Activated T-cell treated with anti-CD3 and anti-CD28 coated beads, Interleukin-2, amount 50 U/mL, for 1 hour (primary cell): ENCODE measurements around the gene SERPINB10.
A peak's percentile ranks its signal among the peaks of the same experiment; 100 is the strongest.
"Not testable (repeated sequence)": the region's sequence is repeated elsewhere in the genome, so short reads cannot be mapped to it uniquely, and the experiment has no call there.

Source experiments
- DNase-seq: peaks from one replicate; pipeline ENCODE4 v3.0.0-alpha.2; 2020

The SERPINB10 gene

DNA sequence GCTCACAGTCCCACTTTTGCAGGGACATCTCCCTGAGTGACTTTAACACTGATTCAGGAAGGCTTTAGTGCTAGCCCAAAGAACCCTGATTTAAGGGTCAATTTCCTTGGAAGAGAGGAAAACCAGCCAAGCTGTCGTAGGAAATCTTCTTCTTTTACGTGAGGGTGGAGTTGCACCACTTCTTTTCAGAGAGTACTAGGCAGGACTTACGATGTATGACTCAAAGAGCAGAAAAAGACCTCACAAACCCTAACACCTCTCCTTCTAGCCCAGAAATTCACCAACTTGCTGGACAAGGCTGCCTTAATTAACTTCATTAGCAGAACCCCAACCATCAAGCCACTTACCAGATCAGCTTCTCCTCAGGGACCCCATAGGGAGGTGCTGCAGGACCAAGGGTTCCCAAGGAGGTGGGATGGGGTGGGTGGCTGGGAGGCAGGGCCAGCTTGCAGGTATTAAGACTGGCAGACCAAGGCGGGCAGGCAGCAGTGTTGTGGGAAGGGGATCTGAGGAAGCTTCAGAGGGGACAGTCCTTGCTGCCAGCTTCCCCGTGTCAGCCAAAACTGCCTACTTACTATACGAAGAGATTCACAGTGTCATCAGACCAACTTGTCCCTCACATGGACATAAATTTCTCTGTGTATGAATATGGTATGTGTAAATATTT lies 13.5 kb upstream of the SERPINB10 start:
- DNase-seq = no peak

DNA sequence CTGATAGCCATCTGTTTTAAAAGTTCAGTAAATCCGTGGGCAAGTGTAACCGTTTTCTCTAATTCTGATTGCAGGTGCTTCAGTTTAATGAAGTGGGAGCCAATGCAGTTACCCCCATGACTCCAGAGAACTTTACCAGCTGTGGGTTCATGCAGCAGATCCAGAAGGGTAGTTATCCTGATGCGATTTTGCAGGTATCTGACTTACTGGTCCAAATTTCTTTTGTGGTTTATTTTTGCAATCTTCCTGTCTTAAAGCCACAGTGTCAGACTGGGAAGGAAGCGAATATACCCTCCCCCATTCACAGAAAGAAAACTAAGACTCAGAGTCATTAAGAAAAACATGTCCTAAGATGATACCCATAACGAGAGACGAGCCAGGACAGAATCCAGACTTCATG lies 12.6 kb upstream of the SERPINB10 start:
- no peak for DNase-seq

DNA sequence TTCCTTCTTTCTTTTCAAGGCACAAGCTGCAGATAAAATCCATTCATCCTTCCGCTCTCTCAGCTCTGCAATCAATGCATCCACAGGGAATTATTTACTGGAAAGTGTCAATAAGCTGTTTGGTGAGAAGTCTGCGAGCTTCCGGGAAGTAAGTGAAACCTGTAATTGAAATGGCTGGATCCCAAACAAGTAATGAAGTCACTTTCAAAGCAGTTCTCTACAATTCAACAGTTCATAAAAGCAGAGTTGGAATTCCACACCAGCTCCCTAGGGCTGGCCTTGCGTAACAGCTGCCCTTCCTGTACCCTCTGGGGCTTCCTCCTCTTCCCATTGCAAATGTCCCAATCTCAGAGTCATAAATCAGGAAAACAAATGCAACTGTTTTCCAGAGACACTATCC lies 10.7 kb upstream of the SERPINB10 start:
- no peak for DNase-seq

DNA sequence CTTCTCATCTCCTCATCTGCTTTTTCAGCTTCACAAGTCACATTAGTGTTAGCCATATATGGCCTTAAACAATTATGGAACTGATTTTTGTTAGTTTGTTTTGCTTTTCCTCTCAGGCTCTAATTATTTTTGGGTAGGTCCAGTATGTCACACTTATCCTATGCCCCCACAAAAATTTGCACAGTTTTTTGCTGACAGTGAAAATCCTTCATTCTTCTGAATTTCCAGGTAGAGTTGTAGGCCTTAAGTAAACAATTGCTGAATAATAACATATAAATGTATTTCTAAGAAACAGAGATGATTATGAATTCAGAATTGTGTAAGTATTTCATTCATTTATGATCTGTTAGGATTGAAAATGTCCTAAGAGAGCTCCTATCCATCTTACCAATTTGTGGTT lies 8.6 kb upstream of the SERPINB10 start:
- DNase-seq = no peak

DNA sequence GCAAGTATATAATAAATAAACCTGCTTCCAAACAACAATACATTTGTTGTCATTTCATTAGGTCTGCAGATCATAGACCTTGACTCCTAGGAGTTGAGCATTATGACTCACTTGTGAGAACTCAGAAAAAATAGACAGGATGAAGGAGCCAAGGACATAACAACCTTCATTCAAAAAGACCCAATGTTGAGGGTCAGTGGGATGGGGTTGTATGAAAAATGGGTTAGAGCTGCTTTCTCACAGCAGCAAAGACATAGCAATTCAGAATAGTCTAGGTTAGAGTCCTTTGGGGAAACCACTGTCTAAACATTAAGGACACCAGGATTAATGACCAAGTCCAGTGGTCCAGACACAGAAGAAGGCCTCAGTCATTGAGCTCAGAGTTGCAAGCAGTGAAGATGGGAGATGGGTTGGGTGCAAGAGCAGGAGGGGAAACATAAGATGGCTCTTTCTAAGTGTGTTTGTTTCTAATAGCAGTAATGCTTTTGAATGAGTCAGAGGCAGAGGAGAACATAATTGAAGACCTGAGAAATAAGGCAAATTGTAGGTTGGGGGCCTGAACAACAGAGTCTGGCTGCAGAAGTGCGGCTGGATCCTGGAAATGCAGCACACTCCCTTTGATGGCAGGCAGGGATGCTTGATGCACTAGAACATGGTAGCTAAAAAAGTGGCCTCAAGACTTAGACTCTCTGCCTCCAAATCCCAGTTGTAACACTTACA lies 3.7 kb upstream of the SERPINB10 start:
- no peak for DNase-seq

DNA sequence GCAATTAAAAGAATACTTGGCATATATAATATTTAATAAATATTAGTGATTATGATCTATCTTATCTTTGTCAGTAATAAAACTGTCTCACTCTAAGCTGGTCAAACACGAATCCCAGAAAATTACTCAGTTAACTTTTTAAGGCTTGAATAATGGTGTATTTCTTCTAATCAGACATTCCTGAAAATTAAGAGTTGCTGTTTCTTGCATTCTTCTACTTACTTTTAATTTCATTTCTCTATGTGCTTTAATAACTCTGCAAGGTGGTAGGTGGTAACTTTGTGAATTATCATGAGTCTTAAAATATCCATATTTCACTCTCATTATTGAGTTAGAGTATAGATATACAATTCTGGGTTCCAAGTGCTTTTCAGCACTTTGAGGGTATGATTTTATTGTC lies 3.1 kb upstream of the SERPINB10 start:
- DNase-seq = no peak

DNA sequence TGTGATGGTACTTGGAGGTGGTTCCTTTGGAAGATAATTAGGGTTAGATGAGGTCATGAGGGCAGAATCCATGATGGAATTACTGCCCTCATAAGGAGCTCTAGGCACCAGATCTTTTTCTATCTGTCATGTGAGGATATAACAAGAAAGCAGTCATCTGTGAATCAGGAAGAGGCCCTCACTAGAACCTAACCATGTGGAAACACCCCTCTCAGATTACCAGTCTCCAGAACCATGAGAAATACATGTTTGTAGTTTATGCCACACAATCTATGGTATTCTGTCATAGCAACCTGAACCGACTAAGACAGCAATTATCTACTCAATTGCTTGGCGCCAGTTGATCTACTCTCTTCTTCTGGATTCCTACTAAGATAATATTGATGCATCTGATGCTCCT lies 2.4 kb upstream of the SERPINB10 start:
- no peak for DNase-seq

DNA sequence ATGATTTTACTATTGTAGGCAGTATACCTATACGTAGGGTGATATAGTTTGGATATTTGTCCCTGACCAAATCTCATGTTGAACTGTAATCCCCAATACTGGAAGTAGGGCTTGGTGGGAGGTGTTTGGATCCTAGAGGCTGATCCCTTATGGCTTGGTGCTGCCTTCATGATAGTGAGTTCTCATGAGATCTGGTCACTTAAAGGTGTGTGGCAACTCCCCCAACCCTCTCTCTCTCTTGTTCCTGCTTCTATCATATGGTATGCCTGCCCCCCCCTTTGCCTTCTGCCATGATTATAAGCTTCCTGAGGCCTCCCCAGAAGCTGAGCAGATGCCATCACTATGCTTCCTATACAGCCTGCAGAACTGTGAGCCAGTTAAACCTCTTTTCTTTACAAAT lies 1.7 kb upstream of the SERPINB10 start:
- no peak for DNase-seq

DNA sequence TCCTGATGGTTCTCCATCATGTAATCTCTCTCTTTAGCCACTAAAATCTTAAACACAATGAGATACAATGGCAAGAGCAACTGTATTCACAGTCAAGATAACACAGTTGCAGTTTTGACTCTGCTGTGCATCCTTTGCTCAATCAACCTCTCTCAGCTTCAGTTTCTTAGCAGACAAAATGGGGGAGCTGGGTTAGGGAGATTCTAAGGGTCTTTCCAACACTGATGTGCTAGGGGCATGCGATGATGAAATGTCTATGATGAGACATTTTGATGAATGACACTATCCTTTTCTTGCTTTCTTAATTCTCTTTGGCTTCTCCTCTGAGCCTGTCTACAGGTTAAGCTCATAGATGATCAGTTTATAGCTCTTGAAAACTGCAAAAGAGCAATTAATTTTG lies 1.1 kb downstream of the SERPINB10 start:
- DNase-seq = no peak

DNA sequence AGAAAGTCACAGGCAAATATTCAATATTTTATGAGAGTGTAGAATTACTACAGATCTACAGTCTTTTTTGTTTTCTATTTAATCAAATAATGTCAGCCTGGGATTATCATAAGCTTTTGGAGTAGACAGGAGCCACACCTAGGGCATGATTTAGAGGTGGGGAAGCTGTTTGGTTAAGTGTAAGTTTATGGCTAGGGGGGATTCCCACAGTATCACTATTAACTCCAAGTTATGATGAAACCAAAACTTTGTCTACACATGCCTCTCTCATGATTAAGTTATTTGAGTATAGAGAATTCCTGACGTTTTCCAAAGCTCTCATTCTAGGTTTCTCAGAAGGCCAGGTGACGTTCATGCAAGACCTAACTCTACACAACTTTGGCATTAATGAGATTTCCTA lies 2.1 kb downstream of the SERPINB10 start:
- no peak for DNase-seq

DNA sequence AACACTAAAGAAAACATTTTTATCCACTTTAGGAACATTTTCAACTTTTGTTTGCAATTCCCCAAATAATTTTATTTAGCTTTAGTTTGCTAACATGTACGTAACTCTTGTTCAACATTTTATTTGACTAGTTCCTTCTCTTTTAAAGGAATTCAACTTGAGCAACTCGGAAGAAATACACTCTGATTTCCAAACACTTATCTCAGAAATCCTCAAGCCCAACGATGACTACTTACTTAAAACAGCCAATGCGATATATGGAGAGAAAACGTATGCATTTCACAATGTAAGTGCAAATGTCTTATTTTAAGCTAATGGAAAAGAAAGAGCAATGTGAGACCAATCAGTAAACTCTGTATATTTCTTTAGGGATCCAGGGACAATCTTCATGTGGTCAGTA lies 10.1 kb downstream of the SERPINB10 start:
- DNase-seq = no peak

DNA sequence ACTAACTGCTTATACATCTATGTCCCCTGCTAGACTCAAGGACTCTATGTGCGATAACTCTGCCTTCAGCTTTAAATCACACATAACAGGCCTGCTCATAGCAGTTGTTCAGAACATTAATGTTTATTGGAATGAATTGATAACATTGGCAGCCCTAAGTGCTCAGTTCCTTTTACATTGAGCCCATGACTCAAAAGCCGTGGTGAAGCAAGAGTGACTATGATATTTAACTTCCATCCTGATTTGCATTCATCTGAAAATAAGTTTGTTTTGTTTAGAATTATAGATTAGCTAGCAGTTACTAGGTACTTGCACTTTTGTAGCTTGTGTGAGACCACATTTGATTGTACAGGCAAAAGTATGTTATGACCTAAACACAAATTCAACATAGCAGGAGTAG lies 14.3 kb downstream of the SERPINB10 start:
- DNase-seq = no peak

DNA sequence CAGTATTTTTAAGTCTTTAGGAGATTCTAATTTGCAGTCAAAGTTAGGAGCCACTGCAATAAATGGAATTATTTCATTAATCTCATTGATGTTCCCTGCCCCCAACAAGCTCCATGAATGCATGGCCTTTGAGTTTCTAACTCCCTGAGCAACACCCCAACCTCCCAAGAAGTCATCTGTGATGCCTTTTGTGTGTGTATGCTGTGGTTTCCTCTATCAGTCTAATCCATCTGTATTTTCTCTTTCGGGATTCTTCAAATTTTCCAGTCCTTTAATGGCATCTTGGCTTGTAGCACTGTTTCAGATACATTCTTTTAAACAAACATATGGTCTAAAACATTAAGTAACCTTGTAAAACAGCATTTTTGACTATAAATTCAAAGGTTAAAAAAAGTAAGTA lies 16.8 kb downstream of the SERPINB10 start:
- no peak for DNase-seq

DNA sequence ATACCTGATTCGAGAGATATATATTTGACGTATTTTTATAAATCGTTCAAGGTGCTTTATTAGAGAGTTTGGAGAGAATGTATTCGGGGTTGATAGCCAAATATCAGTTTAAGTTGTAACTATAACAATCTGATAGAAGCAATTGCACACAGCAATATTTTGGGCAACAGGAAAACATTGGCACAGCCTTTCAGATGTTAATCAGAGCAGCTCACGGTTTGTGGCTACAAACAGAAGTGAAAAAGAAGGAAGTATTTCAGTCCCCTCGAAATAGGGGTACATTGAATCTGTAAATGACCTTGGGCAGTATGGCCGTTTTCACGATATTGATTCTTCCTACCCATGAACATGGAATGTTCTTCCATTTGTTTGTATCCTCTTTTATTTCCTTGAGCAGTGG lies 20.6 kb downstream of the SERPINB10 start:
- DNase-seq = no peak

DNA sequence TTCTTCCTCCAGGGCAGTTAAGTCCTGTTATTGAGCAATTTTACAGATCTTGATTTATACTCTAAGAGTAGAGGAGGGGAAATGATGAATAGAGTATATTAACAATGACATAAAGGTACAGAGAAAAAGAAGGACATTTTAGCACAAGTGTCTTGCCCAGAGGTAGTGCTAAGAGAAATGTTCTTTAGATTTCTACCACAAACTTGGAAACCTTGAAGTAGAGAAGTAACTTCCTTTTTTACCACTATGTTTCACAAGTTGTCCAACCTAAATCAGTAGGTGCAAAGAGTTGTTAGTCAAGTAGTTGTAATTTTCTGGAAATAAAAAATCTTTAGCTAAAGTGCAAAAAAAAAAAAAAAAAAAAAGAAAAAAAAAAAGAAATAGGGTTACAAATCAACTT lies 21.6 kb downstream of the SERPINB10 start:
- DNase-seq = not testable (repeated sequence)

DNA sequence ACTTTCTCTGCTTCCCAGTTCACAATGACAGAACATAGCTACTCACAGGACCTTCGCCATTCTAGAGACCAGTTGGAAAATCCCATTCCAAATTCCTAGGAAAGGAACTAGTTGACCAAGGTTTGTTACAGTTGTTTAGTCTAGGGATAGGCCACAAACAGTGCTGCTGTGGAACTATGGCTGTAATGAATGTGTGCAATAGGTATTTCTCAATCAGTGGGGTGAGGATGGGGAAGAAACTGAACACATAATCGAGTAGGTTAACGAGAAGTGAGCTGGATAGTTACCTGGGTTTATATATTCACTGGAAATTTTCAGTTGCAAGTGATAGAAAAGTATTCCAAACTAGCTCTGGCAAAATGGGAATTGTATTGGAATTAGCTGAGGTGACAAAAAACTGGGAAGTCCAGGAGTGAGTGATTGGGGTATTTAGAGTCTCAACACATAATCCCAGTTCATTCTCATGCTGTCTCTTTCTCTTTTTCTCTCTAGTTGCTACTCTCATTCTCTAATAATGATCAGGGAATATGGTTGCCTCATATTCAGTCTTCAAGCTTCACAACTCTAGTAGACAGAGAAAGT lies 23.1 kb downstream of the SERPINB10 start:
- DNase-seq = no peak

DNA sequence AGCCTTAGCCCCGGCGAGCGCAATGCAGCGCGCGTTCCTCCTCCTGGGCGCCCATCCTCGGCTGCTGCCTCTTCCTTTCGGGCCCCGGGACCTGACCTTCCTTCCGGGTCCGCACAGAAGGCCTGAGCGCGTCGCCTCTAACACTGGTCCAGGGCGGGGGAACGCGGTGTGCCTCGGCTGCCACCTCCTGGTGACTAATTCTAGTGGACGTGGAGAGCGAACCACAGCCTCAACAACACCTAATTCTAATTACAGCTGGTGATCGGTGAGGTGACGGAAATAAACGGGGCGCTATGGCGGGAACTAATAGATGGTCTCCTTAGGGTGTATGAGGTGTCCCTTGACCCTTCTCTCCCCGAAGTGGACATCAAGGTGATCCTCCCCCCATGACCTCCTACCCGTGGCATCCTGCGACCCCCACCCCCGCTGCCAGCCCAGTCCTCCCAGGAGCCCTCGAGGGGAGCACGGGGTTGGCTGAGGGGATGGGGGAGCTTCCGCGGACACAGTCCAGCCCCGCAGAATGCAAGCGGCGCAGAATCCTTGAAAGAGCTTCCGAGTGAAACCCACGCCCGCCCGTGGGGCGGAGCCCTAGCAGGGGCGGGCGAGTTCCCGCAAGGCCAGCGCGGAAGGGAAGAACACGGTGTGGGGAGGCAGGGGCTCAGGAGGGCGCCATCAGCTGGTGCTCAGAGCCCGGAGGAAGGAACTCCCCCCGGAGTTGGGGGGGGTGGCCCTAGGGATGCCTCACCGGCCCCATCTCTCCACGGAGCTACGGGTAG lies 28.6 kb downstream of the SERPINB10 start:
- peak; percentile 23 for DNase-seq

DNA sequence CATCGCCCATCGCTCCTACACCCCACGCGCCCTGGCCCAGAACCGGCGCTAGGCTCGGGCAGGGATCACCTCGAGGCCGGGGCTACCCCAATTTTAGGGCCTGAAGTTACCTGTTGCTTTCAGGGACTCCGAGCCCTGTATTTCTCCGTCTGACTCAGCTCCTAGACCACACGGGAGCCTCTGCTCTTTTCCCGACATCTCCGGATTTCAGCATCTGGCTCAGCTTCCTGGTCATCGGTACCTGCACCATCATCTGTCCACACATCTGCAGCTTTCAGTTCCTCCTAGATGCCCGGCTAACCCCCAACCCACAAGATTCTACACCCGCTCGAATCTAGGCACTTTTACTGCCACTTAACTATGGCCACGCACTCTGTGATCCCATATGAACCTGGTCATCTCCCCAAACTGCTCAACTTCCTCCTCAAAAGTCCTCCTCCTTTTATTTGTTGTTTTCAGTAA lies 29.2 kb downstream of the SERPINB10 start:
- no peak for DNase-seq

DNA sequence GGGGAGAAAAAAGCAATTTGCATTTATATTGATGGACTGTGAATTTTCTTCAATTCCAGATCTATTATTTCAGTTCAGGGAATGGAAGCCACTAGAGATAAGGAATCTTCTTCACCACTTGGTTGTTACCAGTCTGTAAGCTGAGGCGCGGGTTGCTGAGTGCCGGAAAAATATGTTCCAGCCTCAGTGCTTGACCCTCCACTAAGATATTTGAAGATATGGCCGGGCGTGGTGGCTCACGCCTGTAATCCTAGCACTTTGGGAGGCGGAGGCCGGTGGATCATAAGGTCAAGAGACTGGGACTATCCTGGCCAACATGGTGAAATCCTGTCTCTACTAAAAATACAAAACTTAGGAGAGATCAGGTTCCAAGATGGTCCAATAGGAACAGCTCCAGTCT lies 32.2 kb downstream of the SERPINB10 start:
- no peak for DNase-seq

DNA sequence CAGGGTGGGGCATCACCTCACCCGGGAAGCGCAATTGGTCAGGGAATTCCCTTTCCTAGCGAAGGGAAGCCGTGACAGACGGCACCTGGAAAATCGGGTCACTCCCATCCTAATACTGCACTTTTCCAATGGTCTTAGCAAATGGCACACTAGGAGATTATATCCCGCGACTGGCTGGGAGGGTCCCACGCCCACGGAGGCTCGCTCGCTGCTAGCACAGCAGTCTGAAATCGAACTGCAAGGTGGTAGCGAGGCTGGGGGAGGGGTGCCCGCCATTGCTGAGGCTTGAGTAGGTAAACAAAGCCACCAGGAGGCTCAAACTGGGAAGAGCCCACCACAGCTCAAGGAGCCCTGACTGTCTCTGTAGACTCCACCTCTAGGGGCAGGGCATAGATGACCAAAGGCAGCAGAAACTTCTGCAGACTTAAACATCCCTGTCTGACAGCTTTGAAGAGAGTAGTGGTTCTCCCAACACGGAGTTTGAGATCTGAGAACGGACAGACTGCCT lies 32.8 kb downstream of the SERPINB10 start:
- not testable (repeated sequence) for DNase-seq

DNA sequence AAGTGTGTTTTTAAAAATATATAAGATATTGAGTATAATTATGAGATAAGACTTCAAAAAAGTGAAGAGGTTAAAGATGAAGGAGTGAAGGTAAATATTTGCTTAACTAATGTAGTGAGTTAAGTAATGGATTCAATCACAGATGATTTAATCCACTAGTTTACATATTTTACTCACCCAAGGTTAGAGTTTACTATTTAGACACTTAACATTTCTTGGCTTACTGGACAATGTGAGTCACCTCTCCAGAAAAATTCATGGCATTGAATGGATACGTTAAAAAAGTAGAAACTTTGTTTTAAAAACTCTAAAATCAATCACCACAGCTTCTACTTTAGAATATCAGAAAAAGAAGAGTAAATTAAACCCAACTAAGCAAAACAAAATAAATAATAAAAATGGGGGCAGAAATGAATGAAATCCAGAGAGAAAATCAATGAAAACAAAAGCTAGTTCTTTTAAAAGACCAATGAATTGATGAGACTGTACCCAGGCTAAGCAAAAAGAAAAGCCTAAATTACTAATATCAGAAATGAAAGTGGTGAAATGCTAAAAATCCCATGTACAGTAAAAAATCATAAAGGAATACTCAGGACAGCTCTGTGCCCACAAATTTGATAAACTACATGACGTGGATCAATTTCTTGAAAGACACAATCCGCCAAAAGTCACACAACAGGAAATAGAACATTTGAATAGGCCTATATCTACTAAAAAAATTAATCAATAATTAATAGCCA lies 39.5 kb downstream of the SERPINB10 start:
- DNase-seq = no peak

DNA sequence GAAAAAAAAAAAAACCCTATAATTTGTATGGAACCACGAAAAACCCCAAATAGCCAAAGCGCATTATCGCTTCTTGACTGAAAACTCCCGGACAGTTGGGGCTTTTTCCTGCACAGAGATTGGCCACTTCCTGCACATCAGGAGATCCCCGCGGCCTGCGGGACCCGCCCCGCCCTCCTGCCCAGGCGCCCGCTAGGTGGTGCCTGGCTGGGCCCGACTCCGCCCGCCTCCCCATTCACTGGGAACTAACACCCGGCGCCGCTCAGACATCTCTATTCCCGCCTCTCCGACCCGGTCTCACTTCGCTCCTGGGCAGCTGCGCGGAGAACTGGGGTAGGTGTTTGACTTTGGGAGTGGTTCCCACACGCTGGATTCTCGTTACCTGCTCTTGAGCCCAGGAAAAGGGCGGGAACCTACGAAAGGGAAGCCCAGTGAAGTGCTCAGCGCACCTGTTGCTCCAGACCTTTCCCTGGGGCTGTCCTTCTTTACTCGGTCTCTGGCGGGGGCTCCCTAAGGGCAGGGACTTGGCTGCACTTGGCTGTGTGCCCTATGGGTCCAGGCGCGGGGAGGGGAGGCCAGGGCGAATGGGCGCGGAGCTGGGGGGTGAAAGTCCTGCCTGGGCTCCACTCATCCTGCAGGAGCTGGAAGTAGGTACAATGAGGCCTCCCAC lies 41.4 kb downstream of the SERPINB10 start, which contains the start of gene HMSD:
TSS of gene HMSD (plus strand) at position 234 of the 670 bp plus-strand sequence. CDS start 4,155 bp downstream, outside the sequence.
- DNase-seq = peak; percentile 53
